Karpas-422 (cell line): ENCODE measurements around the gene UNC45A. TPM values are rescaled to one million over a fixed set of nuclear protein-coding genes. Genes with fewer than 3 reads are reported as not detected.

Experiments used
- DNase-seq: peaks from one replicate; pipeline ENCODE4 v3.0.0-alpha.2; 2015
- H2AFZ ChIP-seq: fragments of 200-600 bp; sonication (generic); 2 replicates; pipeline ENCODE4 v1.6.1; 2014; ENCODE audit warnings: antibody characterized with exemption, low read length, mixed read lengths
- H3K27ac ChIP-seq: fragments of 200-600 bp; sonication (generic); 2 replicates; pipeline ENCODE4 v1.5.1; 2014; ENCODE audit warnings: mild to moderate bottlenecking, low read length, moderate library complexity
- H3K27me3 ChIP-seq: fragments of 200-600 bp; sonication (generic); 2 replicates; pipeline ENCODE4 v1.6.1; 2014; ENCODE audit warnings: low read length, mixed read lengths
- H3K36me3 ChIP-seq: fragments of 200-600 bp; sonication (generic); 2 replicates; pipeline ENCODE4 v1.6.1; 2014; ENCODE audit warnings: low read length, mixed read lengths; ENCODE audit not compliant: insufficient read depth
- H3K4me1 ChIP-seq: fragments of 200-600 bp; sonication (generic); 2 replicates; pipeline ENCODE4 v1.6.1; 2014; ENCODE audit warnings: mild to moderate bottlenecking, low read length, mixed read lengths
- H3K4me2 ChIP-seq: fragments of 200-600 bp; sonication (generic); 2 replicates; pipeline ENCODE4 v1.6.1; 2014; ENCODE audit warnings: low read length, low read depth, mild to moderate bottlenecking; ENCODE audit not compliant: poor library complexity, severe bottlenecking
- H3K4me3 ChIP-seq: fragments of 200-600 bp; sonication (generic); 2 replicates; pipeline ENCODE4 v1.5.1; 2014; ENCODE audit warnings: mild to moderate bottlenecking, antibody characterized with exemption, low read length, mixed read lengths
- H3K79me2 ChIP-seq: fragments of 200-600 bp; sonication (generic); 2 replicates; pipeline ENCODE4 v1.6.1; 2014; ENCODE audit warnings: mild to moderate bottlenecking, low read length, mixed read lengths
- H3K9ac ChIP-seq: fragments of 200-600 bp; sonication (generic); 2 replicates; pipeline ENCODE4 v1.6.0; 2014; ENCODE audit warnings: low read length
- H3K9me2 ChIP-seq: fragments of 200-600 bp; sonication (generic), shearing (Covaris generic); replicated peaks from 2 replicates; pipeline ENCODE4 v1.6.0; 2014; ENCODE audit warnings: mild to moderate bottlenecking, low read length, moderate library complexity; ENCODE audit not compliant: insufficient read depth
- H3K9me3 ChIP-seq: fragments of 300-700, 200-600 bp; sonication (generic); 2 replicates; pipeline ENCODE4 v1.6.1; 2014; ENCODE audit warnings: low read length, mixed read lengths
- H4K20me1 ChIP-seq: fragments of 200-600 bp; sonication (generic); 2 replicates; pipeline ENCODE4 v1.6.1; 2014; ENCODE audit warnings: mild to moderate bottlenecking, antibody characterized with exemption, low read length, low read depth; ENCODE audit not compliant: insufficient read depth
- total RNA-seq: library from RNA; depleted of rRNA; stranded (reverse); fragments of >200 nt; shearing (Covaris generic); gene quantifications from 2 replicates; pipeline ENCODE4 v1.2.3, GENCODE V29; 2014; ENCODE audit warnings: low replicate concordance

UNC45A gene
- total RNA-seq, 1 experiment from 2014 or later, result 25.1 TPM

GRCh38 chr15:90942354-90943120 is 7.5 kb downstream of the UNC45A start:
- no peaks in the 10 kb centered on the region for H3K9me2 ChIP-seq
- no peak overlapping the region for H2AFZ ChIP-seq
- no peak overlapping the region for H3K4me2 ChIP-seq
- no peak overlapping the region for H3K4me3 ChIP-seq
- H3K79me2 ChIP-seq, result no peaks in the 10 kb centered on the region
- no peaks in the 10 kb centered on the region for H3K4me1 ChIP-seq
- H3K27ac ChIP-seq, result no peak overlapping the region
- H3K9ac ChIP-seq, result no peak overlapping the region
- H3K36me3 ChIP-seq, result peaks cover 22% of the 10 kb centered on the region
- H3K9me3 ChIP-seq, result no peaks in the 10 kb centered on the region
- no peaks in the 10 kb centered on the region for H4K20me1 ChIP-seq
- H3K27me3 ChIP-seq, result no peaks in the 10 kb centered on the region
- no peak for DNase-seq

GRCh38 chr15:90945091-90945490 is 10.0 kb downstream of the UNC45A start:
- Histone ChIP-seq H2AFZ (no peak overlapping the region), H3K4me2 (no peak overlapping the region), H3K9ac (no peak overlapping the region), H4K20me1 (no peaks in the 10 kb centered on the region), H3K9me3 (no peaks in the 10 kb centered on the region), H3K36me3 (peaks cover 14% of the 10 kb centered on the region), H3K27ac (no peak overlapping the region), H3K4me3 (no peak overlapping the region), H3K4me1 (no peaks in the 10 kb centered on the region), H3K9me2 (no peaks in the 10 kb centered on the region), H3K27me3 (no peaks in the 10 kb centered on the region), H3K79me2 (no peaks in the 10 kb centered on the region)
- no peak for DNase-seq

- Histone ChIP-seq H2AFZ (no peak overlapping the region), H3K4me3 (no peak overlapping the region), H3K27me3 (no peaks in the 10 kb centered on the region), H3K9me2 (no peaks in the 10 kb centered on the region), H3K27ac (no peak overlapping the region), H3K9ac (no peak overlapping the region), H3K79me2 (no peaks in the 10 kb centered on the region), H3K36me3 (peaks cover 10% of the 10 kb centered on the region; the same call in 1 of the 2 replicates), H3K9me3 (no peaks in the 10 kb centered on the region), H3K4me1 (no peaks in the 10 kb centered on the region), H4K20me1 (no peaks in the 10 kb centered on the region), H3K4me2 (no peak overlapping the region)
- DNase-seq, result no peak
These were observed 11.5 kb downstream of the UNC45A start for GRCh38 chr15:90946538-90946937.

GRCh38 chr15:90946941-90947576 is 12.0 kb downstream of the UNC45A start:
- no peaks in the 10 kb centered on the region for H3K79me2 ChIP-seq
- no peaks in the 10 kb centered on the region for H3K9me2 ChIP-seq
- peaks cover 10% of the 10 kb centered on the region; the same call in 1 of the 2 replicates for H3K36me3 ChIP-seq
- H3K4me3 ChIP-seq, result no peak overlapping the region
- no peaks in the 10 kb centered on the region for H4K20me1 ChIP-seq
- H3K4me2 ChIP-seq, result no peak overlapping the region
- no peak overlapping the region for H3K9ac ChIP-seq
- no peak overlapping the region for H2AFZ ChIP-seq
- no peaks in the 10 kb centered on the region for H3K27me3 ChIP-seq
- H3K4me1 ChIP-seq, result no peaks in the 10 kb centered on the region
- H3K9me3 ChIP-seq, result no peaks in the 10 kb centered on the region
- no peak overlapping the region for H3K27ac ChIP-seq
- DNase-seq, result no peak

GRCh38 chr15:90947577-90948357 is 12.7 kb downstream of the UNC45A start:
- no peak overlapping the region for H3K4me3 ChIP-seq
- no peak overlapping the region for H3K4me2 ChIP-seq
- no peak overlapping the region for H3K27ac ChIP-seq
- no peak for DNase-seq
- H3K9me2 ChIP-seq, result no peaks in the 10 kb centered on the region
- H3K9me3 ChIP-seq, result no peaks in the 10 kb centered on the region
- peaks cover 10% of the 10 kb centered on the region; the same call in 1 of the 2 replicates for H3K36me3 ChIP-seq
- no peaks in the 10 kb centered on the region for H3K79me2 ChIP-seq
- no peaks in the 10 kb centered on the region for H3K27me3 ChIP-seq
- no peaks in the 10 kb centered on the region for H3K4me1 ChIP-seq
- H4K20me1 ChIP-seq, result no peaks in the 10 kb centered on the region
- H2AFZ ChIP-seq, result no peak overlapping the region
- H3K9ac ChIP-seq, result no peak overlapping the region

GRCh38 chr15:90948506-90948905 is 13.4 kb downstream of the UNC45A start:
- Histone ChIP-seq H3K9ac (no peak overlapping the region), H3K27me3 (no peaks in the 10 kb centered on the region), H3K27ac (no peak overlapping the region), H3K79me2 (no peaks in the 10 kb centered on the region), H3K4me2 (no peak overlapping the region), H3K9me2 (no peaks in the 10 kb centered on the region), H3K36me3 (peaks cover 10% of the 10 kb centered on the region; the same call in 1 of the 2 replicates), H4K20me1 (no peaks in the 10 kb centered on the region), H3K9me3 (no peaks in the 10 kb centered on the region), H3K4me3 (no peak overlapping the region), H2AFZ (no peak overlapping the region), H3K4me1 (no peaks in the 10 kb centered on the region)
- DNase-seq, result no peak

GRCh38 chr15:90949979-90950675 is 15.0 kb downstream of the UNC45A start:
- Histone ChIP-seq H3K9me2 (no peaks in the 10 kb centered on the region), H3K4me3 (no peak overlapping the region), H4K20me1 (no peaks in the 10 kb centered on the region), H3K4me1 (peaks cover 7% of the 10 kb centered on the region), H3K4me2 (no peak overlapping the region), H3K27ac (no peak overlapping the region), H3K27me3 (no peaks in the 10 kb centered on the region), H2AFZ (no peak overlapping the region), H3K36me3 (peaks cover 12% of the 10 kb centered on the region), H3K9ac (no peak overlapping the region), H3K9me3 (no peaks in the 10 kb centered on the region), H3K79me2 (no peaks in the 10 kb centered on the region)
- DNase-seq, result no peak
